ENCODE results near the gene WDR18.

DNA sequence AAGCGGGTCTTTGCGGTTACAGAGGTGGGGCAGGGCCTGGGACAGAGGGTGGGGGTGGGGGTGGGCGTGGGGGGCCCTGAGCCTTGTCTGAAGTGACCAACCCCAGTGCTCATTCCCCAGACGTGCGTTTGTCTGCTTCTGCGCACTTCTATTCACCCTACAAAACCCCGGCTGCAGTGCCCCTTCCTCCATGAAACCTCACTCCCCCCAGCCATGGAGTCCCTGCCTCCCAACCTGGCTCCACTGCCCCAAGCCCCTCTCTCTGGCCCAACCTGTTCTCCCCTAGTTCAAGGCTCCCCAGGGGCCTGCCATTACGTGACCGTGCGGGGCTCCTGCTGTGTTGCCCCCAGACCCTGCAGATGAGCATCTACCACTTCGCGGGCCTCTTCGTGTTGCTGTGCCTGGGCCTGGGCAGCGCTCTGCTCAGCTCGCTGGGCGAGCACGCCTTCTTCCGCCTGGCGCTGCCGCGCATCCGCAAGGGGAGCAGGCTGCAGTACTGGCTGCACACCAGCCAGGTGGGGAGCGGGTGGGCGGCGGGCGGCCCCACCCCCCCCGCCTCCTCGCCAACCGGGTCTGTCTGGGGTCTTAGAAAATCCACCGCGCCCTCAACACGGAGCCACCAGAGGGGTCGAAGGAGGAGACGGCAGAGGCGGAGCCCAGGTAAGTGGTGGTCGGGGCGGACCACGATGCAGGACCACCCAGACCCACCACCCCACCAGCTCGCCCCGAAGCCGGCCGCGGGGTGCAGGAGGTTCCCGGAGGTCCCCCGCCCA, 24.3 kb downstream of the WDR18 start:
- TF ChIP-seq HNF4A (conservative IDR thresholded peaks at IDR 0.05) (no peak), RAD21 (IDR thresholded peaks at IDR 0.05) (no peak), JUND (IDR thresholded peaks at IDR 0.05) (no peak), FOXA1 (IDR thresholded peaks at IDR 0.05) (no peak), MAX (IDR thresholded peaks at IDR 0.05) (no peak), TAF1 (conservative IDR thresholded peaks at IDR 0.05) (no peak), GABPA (IDR thresholded peaks at IDR 0.05 in 1 of 2, conservative IDR thresholded peaks at IDR 0.05 in 1 of 2) (no peak), SP1 (IDR thresholded peaks at IDR 0.05) (no peak), NR2F2 (IDR thresholded peaks at IDR 0.05) (no peak)
- TF ChIP-seq, protein P1, sequence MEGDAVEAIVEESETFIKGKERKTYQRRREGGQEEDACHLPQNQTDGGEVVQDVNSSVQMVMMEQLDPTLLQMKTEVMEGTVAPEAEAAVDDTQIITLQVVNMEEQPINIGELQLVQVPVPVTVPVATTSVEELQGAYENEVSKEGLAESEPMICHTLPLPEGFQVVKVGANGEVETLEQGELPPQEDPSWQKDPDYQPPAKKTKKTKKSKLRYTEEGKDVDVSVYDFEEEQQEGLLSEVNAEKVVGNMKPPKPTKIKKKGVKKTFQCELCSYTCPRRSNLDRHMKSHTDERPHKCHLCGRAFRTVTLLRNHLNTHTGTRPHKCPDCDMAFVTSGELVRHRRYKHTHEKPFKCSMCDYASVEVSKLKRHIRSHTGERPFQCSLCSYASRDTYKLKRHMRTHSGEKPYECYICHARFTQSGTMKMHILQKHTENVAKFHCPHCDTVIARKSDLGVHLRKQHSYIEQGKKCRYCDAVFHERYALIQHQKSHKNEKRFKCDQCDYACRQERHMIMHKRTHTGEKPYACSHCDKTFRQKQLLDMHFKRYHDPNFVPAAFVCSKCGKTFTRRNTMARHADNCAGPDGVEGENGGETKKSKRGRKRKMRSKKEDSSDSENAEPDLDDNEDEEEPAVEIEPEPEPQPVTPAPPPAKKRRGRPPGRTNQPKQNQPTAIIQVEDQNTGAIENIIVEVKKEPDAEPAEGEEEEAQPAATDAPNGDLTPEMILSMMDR (IDR thresholded peaks at IDR 0.05; ENCODE audit: low read depth, low read length, missing input control): no peak
- TF ChIP-seq, protein P2, sequence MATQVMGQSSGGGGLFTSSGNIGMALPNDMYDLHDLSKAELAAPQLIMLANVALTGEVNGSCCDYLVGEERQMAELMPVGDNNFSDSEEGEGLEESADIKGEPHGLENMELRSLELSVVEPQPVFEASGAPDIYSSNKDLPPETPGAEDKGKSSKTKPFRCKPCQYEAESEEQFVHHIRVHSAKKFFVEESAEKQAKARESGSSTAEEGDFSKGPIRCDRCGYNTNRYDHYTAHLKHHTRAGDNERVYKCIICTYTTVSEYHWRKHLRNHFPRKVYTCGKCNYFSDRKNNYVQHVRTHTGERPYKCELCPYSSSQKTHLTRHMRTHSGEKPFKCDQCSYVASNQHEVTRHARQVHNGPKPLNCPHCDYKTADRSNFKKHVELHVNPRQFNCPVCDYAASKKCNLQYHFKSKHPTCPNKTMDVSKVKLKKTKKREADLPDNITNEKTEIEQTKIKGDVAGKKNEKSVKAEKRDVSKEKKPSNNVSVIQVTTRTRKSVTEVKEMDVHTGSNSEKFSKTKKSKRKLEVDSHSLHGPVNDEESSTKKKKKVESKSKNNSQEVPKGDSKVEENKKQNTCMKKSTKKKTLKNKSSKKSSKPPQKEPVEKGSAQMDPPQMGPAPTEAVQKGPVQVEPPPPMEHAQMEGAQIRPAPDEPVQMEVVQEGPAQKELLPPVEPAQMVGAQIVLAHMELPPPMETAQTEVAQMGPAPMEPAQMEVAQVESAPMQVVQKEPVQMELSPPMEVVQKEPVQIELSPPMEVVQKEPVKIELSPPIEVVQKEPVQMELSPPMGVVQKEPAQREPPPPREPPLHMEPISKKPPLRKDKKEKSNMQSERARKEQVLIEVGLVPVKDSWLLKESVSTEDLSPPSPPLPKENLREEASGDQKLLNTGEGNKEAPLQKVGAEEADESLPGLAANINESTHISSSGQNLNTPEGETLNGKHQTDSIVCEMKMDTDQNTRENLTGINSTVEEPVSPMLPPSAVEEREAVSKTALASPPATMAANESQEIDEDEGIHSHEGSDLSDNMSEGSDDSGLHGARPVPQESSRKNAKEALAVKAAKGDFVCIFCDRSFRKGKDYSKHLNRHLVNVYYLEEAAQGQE (IDR thresholded peaks at IDR 0.05): no peak
